IMR-90 (cell line): Measurements from ENCODE around the gene CRYBG2. TPM values are rescaled to one million over a fixed set of nuclear protein-coding genes. Genes with fewer than 3 reads are reported as not detected.

Source experiments
- ATAC-seq: fragments of 200-7000 bp; cut with Tn5 transposase; 2 replicates; pipeline ENCODE4 v1.9.1; 2020; ENCODE audit warnings: low read depth, mild to moderate bottlenecking, moderate library complexity
- BruUV-seq: library from RNA; stranded (reverse); fragments of 400-500 nt; replicated peaks from 2 replicates; lab custom pipeline; 2021; lab: Mats Ljungman, UMichigan
- CTCF ChIA-PET: fragments of 300-600 bp; formaldehyde crosslinking; extraction: SDS; loops from one replicate; lab custom pipeline; 2021; ENCODE audit warnings: antibody characterized with exemption; lab: Yijun Ruan, JAX
- POLR2A ChIA-PET: fragments of 300-600 bp; sonication (Branson Sonifier 250); formaldehyde crosslinking; loops from one replicate; lab custom pipeline; 2022; ENCODE audit warnings: antibody characterized with exemption; ENCODE audit not compliant: unreplicated experiment; lab: Charles Lee
- DNase-seq: peaks from one replicate; pipeline ENCODE4 v3.0.0; 2013
- H2AFZ ChIP-seq: replicated peaks from 2 replicates; pipeline ENCODE3; 2013; ENCODE audit warnings: low read length, mild to moderate bottlenecking; ENCODE audit not compliant: poor library complexity
- H2AK5ac ChIP-seq: 2 replicates; pipeline ENCODE4 v1.6.1; 2013; ENCODE audit warnings: low read depth, low read length, inconsistent platforms
- H2AK9ac ChIP-seq: replicated peaks from 2 replicates; pipeline ENCODE3; 2013; ENCODE audit warnings: mild to moderate bottlenecking, low read depth, low read length, moderate library complexity; ENCODE audit not compliant: poor library complexity
- H2BK120ac ChIP-seq: 2 replicates; pipeline ENCODE4 v1.6.1; 2013; ENCODE audit warnings: low read depth, low read length, inconsistent platforms
- H2BK15ac ChIP-seq: 3 replicates; pipeline ENCODE4 v1.6.1; 2013; ENCODE audit warnings: low read depth, low read length, inconsistent platforms
- H2BK20ac ChIP-seq: 2 replicates; pipeline ENCODE4 v1.6.1; 2013; ENCODE audit warnings: low read depth, mild to moderate bottlenecking, inconsistent platforms, low read length, moderate library complexity
- H2BK5ac ChIP-seq: 2 replicates; pipeline ENCODE4 v1.6.1; 2013; ENCODE audit warnings: mild to moderate bottlenecking, low read depth, low read length, inconsistent platforms; ENCODE audit not compliant: poor library complexity, severe bottlenecking
- H3K14ac ChIP-seq: replicated peaks from 2 replicates; pipeline ENCODE4 v1.6.1; 2013; ENCODE audit warnings: low read depth, low read length, inconsistent platforms
- H3K18ac ChIP-seq: 2 replicates; pipeline ENCODE4 v1.6.1; 2013; ENCODE audit warnings: low read depth, low read length, control low read depth
- H3K23ac ChIP-seq: 2 replicates; pipeline ENCODE4 v1.6.1; 2013; ENCODE audit warnings: low read depth, low read length, inconsistent platforms
- H3K27ac ChIP-seq: 2 replicates; pipeline ENCODE4 v1.5.1; 2013; ENCODE audit warnings: mild to moderate bottlenecking, control low read depth, low read length; ENCODE audit not compliant: insufficient read depth
- H3K27me3 ChIP-seq: 2 replicates; pipeline ENCODE4 v1.6.1; 2013; ENCODE audit warnings: low read length; ENCODE audit not compliant: control insufficient read depth, insufficient read depth
- H3K36me3 ChIP-seq: 2 replicates; pipeline ENCODE4 v1.6.1; 2013; ENCODE audit warnings: low read length, mixed read lengths; ENCODE audit not compliant: control insufficient read depth, insufficient read depth
- H3K4ac ChIP-seq: 2 replicates; pipeline ENCODE4 v1.6.1; 2013; ENCODE audit warnings: low read depth, low read length, inconsistent platforms
- H3K4me1 ChIP-seq: 2 replicates; pipeline ENCODE4 v1.6.1; 2013; ENCODE audit warnings: low read length, mixed read lengths; ENCODE audit not compliant: control insufficient read depth, insufficient read depth
- H3K4me2 ChIP-seq: 2 replicates; pipeline ENCODE4 v1.6.1; 2013; ENCODE audit warnings: low read depth, mild to moderate bottlenecking, control low read depth, low read length, moderate library complexity
- H3K4me3 ChIP-seq: 2 replicates; pipeline ENCODE4 v1.5.1; 2013; ENCODE audit warnings: low read depth, mild to moderate bottlenecking, control low read depth, low read length, moderate library complexity; ENCODE audit not compliant: insufficient read depth
- H3K56ac ChIP-seq: 2 replicates; pipeline ENCODE4 v1.6.1; 2013; ENCODE audit warnings: low read length, inconsistent platforms; ENCODE audit not compliant: insufficient read depth; ENCODE audit errors: extremely low read depth
- H3K79me1 ChIP-seq, 2 experiments: 2 replicates each; pipeline ENCODE4 v1.6.1; 2013; ENCODE audit warnings: low read length in 2 of 2, inconsistent platforms in 1 of 2, low read depth in 1 of 2
- H3K9ac ChIP-seq: 2 replicates; pipeline ENCODE4 v1.6.1; 2013; ENCODE audit warnings: low read depth, low read length, control low read depth
- H3K9me1 ChIP-seq: 2 replicates; pipeline ENCODE4 v1.6.1; 2013; ENCODE audit warnings: low read length, inconsistent platforms; ENCODE audit not compliant: insufficient read depth
- H3K9me3 ChIP-seq: 2 replicates; pipeline ENCODE4 v1.6.1; 2013; ENCODE audit warnings: low read length; ENCODE audit not compliant: control insufficient read depth, insufficient read depth
- H4K20me1 ChIP-seq: 2 replicates; pipeline ENCODE4 v1.6.1; 2013; ENCODE audit warnings: low read length, inconsistent platforms; ENCODE audit not compliant: insufficient read depth
- H4K5ac ChIP-seq: 2 replicates; pipeline ENCODE4 v1.6.1; 2013; ENCODE audit warnings: mild to moderate bottlenecking, low read depth, low read length, control low read depth
- H4K8ac ChIP-seq, 2 experiments: 2 replicates each; pipeline ENCODE4 v1.6.1; 2013; ENCODE audit warnings: low read depth in 2 of 2, low read length in 2 of 2, control low read depth in 1 of 2, inconsistent platforms in 1 of 2
- H4K91ac ChIP-seq: 2 replicates; pipeline ENCODE4 v1.6.1; 2013; ENCODE audit warnings: low read depth, low read length, inconsistent platforms; ENCODE audit not compliant: insufficient read depth
- BHLHE40 ChIP-seq: fragments of 150-350 bp; IDR thresholded peaks from 2 replicates; pipeline ENCODE4 v1.6.1; 2016; ENCODE audit warnings: mild to moderate bottlenecking, low read depth, low read length
- CEBPB ChIP-seq: IDR thresholded peaks from 2 replicates; pipeline ENCODE4 v1.6.1; 2012; ENCODE audit warnings: low read depth, low read length, improper control_type of control experiment
- CHD1 ChIP-seq: IDR thresholded peaks from 2 replicates; pipeline ENCODE4 v1.6.1; 2012; ENCODE audit warnings: low read depth, low read length, improper control_type of control experiment
- MAZ ChIP-seq: IDR thresholded peaks from 2 replicates; pipeline ENCODE4 v1.6.1; 2012; ENCODE audit warnings: low read depth, mild to moderate bottlenecking, low read length, improper control_type of control experiment, moderate library complexity, borderline replicate concordance
- MXI1 ChIP-seq: IDR thresholded peaks from 2 replicates; pipeline ENCODE4 v1.6.1; 2012; ENCODE audit warnings: low read depth, mild to moderate bottlenecking, low read length, moderate library complexity, borderline replicate concordance
- NFE2L2 ChIP-seq: fragments of 150-350 bp; IDR thresholded peaks from 2 replicates; pipeline ENCODE4 v1.6.1; 2016; ENCODE audit warnings: low read depth, mild to moderate bottlenecking, low read length
- RCOR1 ChIP-seq: IDR thresholded peaks from 2 replicates; pipeline ENCODE4 v1.6.1; 2012; ENCODE audit warnings: mild to moderate bottlenecking, low read length, improper control_type of control experiment; ENCODE audit not compliant: insufficient replicate concordance
- RFX5 ChIP-seq: IDR thresholded peaks from 2 replicates; pipeline ENCODE4 v1.8.0; 2012; ENCODE audit warnings: low read depth, mild to moderate bottlenecking, low read length, moderate library complexity
- SMC3 ChIP-seq: fragments of 150-350 bp; IDR thresholded peaks from 2 replicates; pipeline ENCODE4 v1.6.1; 2016; ENCODE audit warnings: low read depth, mild to moderate bottlenecking, antibody characterized with exemption, low read length, moderate library complexity
- USF2 ChIP-seq: fragments of 150-350 bp; IDR thresholded peaks from 2 replicates; pipeline ENCODE4 v1.6.1; 2017; ENCODE audit warnings: mild to moderate bottlenecking, antibody characterized with exemption, low read length, low read depth
- WGBS, 2 experiments: methylation state at CpG; one replicate each; pipeline versions ENCODE4 v1.1.5 to v1.1.7; 2013; ENCODE audit warnings: missing lambda C conversion rate in 2 of 2; ENCODE audit not compliant: insufficient read length in 1 of 2; ENCODE audit errors: extremely low coverage in 2 of 2; 5-methylcytosine and 5-hydroxymethylcytosine counted together
- dilution Hi-C: fragments of 300-500 bp; cut with HindIII; formaldehyde crosslinking; loops from one replicate; pipeline ENCODE4 v1.14.3; 2018; ENCODE audit warnings: low sequenced_read_pairs; ENCODE audit not compliant: unreplicated experiment
- in situ Hi-C: fragments of 300-500 bp; cut with MboI; formaldehyde crosslinking; loops from 3 replicates; pipeline ENCODE4 v1.14.3; 2019; ENCODE audit warnings: low sequenced_read_pairs, inconsistent platforms, mixed read lengths
- intact Hi-C: fragments of 100-400 bp; cut with micrococcal nuclease; formaldehyde crosslinking; loops from 2 replicates; pipeline ENCODE4 v1.10.0; 2022
- polyA plus RNA-seq, 3 experiments: library from polyadenylated mRNA; depleted of rRNA; stranded (reverse); fragments of >200 nt; gene quantifications; 2 replicates each; pipeline ENCODE4 v1.2.3, GENCODE V29; 2012; ENCODE audit warnings: low replicate concordance in 1 of 3
- total RNA-seq: library from RNA; depleted of rRNA; stranded (reverse); fragments of >200 nt; gene quantifications from 2 replicates; pipeline ENCODE4 v1.2.3, GENCODE V29; 2012

The CRYBG2 gene
- total and polyA plus RNA-seq, 2 of the 4 experiments (the other 2 are of a cell fraction) = not detected

GRCh38 chr1:26314501-26314900 lies 39.4 kb downstream of the CRYBG2 start:
- H3K27me3 ChIP-seq = peaks cover 4% of the 10 kb centered on the region; the same call in 1 of the 2 replicates
- ATAC-seq (no peak), DNase-seq (no peak)
- H2BK15ac ChIP-seq = no peak overlapping the region
- H4K8ac ChIP-seq = no peak overlapping the region
- H3K4me2 ChIP-seq = no peak overlapping the region
- no peak overlapping the region for H2BK5ac ChIP-seq
- no peak overlapping the region for H3K18ac ChIP-seq
- H4K5ac ChIP-seq = no peak overlapping the region
- H4K20me1 ChIP-seq = no peaks in the 10 kb centered on the region
- no peak overlapping the region for H3K9ac ChIP-seq
- H3K14ac ChIP-seq = no peak overlapping the region
- no peak overlapping the region for H2AK9ac ChIP-seq
- dilution Hi-C loops (no loop called here), in situ Hi-C loops (no loop called here), intact Hi-C loops (no loop called here)
- ChIA-PET POLR2A (no interaction called here), CTCF (interaction anchor here (0.8 to 1.4 kb wide), 2 partner anchors 39 to 145 kb away, joined by 5 read pairs; partner anchors contain the start of gene ZNF593)
- no peak overlapping the region for H3K27ac ChIP-seq
- WGBS, 2 experiments = 80% methylated on average over 1 of the region's 5 CpGs; no CpG with 5 or more reads in 1 of the 2 experiments
- no peak overlapping the region for H3K23ac ChIP-seq
- H3K9me1 ChIP-seq = no peaks in the 10 kb centered on the region
- H2BK20ac ChIP-seq = no peak overlapping the region
- H4K91ac ChIP-seq = no peak overlapping the region
- no peaks in the 10 kb centered on the region for H3K36me3 ChIP-seq
- no peak overlapping the region for H3K56ac ChIP-seq
- no peak overlapping the region for H3K4ac ChIP-seq
- no peak overlapping the region for H3K4me3 ChIP-seq
- no TSS peak for BruUV-seq
- TF ChIP-seq USF2 = no peak
- TF ChIP-seq MXI1 = no peak
- no peak for TF ChIP-seq NFE2L2
- TF ChIP-seq RFX5 = no peak
- no peak for TF ChIP-seq MAZ
- no peak for TF ChIP-seq BHLHE40
- TF ChIP-seq CHD1 = no peak
- no peak for TF ChIP-seq CEBPB
- TF ChIP-seq RCOR1 = no peak
- TF ChIP-seq SMC3 = no peak
- H2AK5ac ChIP-seq = no peak overlapping the region
- no peaks in the 10 kb centered on the region for H3K9me3 ChIP-seq
- peaks cover 2% of the 10 kb centered on the region; the same call in 1 of the 2 replicates for H3K4me1 ChIP-seq
- no peaks in the 10 kb centered on the region for H3K79me1 ChIP-seq
- no peak overlapping the region for H2AFZ ChIP-seq
- H2BK120ac ChIP-seq = no peak overlapping the region
